Measurements from ENCODE around the gene DOCK10. TPM values are rescaled to one million over a fixed set of nuclear protein-coding genes. Genes with fewer than 3 reads are reported as not detected.

DOCK10 gene
- total RNA-seq, 1 donor from 2014 or later: 205 TPM

- intact Hi-C loops (cut with micrococcal nuclease): loop anchor here (1.0 to 2.0 kb wide), 2 partner anchors 19 to 37 kb away; no protein-coding TSS in a partner anchor
These were observed 58.3 kb downstream of the DOCK10 start for GRCh38 chr2:224983712-224984554.

- intact Hi-C loops (cut with micrococcal nuclease): loop anchor here (1.0 kb wide), 1 partner anchor 58 kb away; no protein-coding TSS in a partner anchor
These were observed 59.2 kb downstream of the DOCK10 start for GRCh38 chr2:224982910-224983711.

- intact Hi-C loops (cut with micrococcal nuclease): loop anchor here (1.0 kb wide), 1 partner anchor 59 kb away; no protein-coding TSS in a partner anchor
These were observed 60.0 kb downstream of the DOCK10 start for GRCh38 chr2:224982226-224982625.

GRCh38 chr2:224976629-224977525 lies 65.4 kb downstream of the DOCK10 start:
- intact Hi-C loops (cut with micrococcal nuclease): no loop called here

GRCh38 chr2:224975761-224976160 lies 66.5 kb downstream of the DOCK10 start:
- intact Hi-C loops (cut with micrococcal nuclease): no loop called here

- intact Hi-C loops (cut with micrococcal nuclease): no loop called here
These were observed 68.9 kb downstream of the DOCK10 start for GRCh38 chr2:224973112-224974016.

- intact Hi-C loops (cut with micrococcal nuclease): no loop called here
These were observed 71.1 kb downstream of the DOCK10 start for GRCh38 chr2:224971214-224971613.

- intact Hi-C loops (cut with micrococcal nuclease): no loop called here
These were observed 72.0 kb downstream of the DOCK10 start for GRCh38 chr2:224970311-224970710.

- intact Hi-C loops (cut with micrococcal nuclease): loop anchor here (2.0 kb wide), 1 partner anchor 17 kb away; no protein-coding TSS in a partner anchor
These were observed 72.5 kb downstream of the DOCK10 start for GRCh38 chr2:224969633-224970260.

- intact Hi-C loops (cut with micrococcal nuclease): loop anchor here (2.0 kb wide), 1 partner anchor 16 kb away; no protein-coding TSS in a partner anchor
These were observed 73.2 kb downstream of the DOCK10 start for GRCh38 chr2:224969095-224969494.

- intact Hi-C loops (cut with micrococcal nuclease): loop anchor here (2.0 kb wide), 1 partner anchor 15 kb away; no protein-coding TSS in a partner anchor
These were observed 74.2 kb downstream of the DOCK10 start for GRCh38 chr2:224968051-224968450.

GRCh38 chr2:224966613-224967012 lies 75.7 kb downstream of the DOCK10 start:
- intact Hi-C loops (cut with micrococcal nuclease): no loop called here

GRCh38 chr2:224959556-224959955 lies 82.7 kb downstream of the DOCK10 start:
- intact Hi-C loops (cut with micrococcal nuclease): loop anchor here (5.0 kb wide), 1 partner anchor 37 kb away; no protein-coding TSS in a partner anchor

GRCh38 chr2:224958873-224959272 lies 83.4 kb downstream of the DOCK10 start:
- intact Hi-C loops (cut with micrococcal nuclease): loop anchor here (5.0 kb wide), 1 partner anchor 37 kb away; no protein-coding TSS in a partner anchor

- intact Hi-C loops (cut with micrococcal nuclease): loop anchor here (5.0 kb wide), 1 partner anchor 36 kb away; no protein-coding TSS in a partner anchor
These were observed 83.8 kb downstream of the DOCK10 start for GRCh38 chr2:224958462-224958857.

- intact Hi-C loops (cut with micrococcal nuclease): loop anchor here (5.0 kb wide), 1 partner anchor 36 kb away; no protein-coding TSS in a partner anchor
These were observed 84.5 kb downstream of the DOCK10 start for GRCh38 chr2:224957540-224958461.

- intact Hi-C loops (cut with micrococcal nuclease): loop anchor here (5.0 kb wide), 1 partner anchor 34 kb away; no protein-coding TSS in a partner anchor
These were observed 85.6 kb downstream of the DOCK10 start for GRCh38 chr2:224956706-224957105.

- intact Hi-C loops (cut with micrococcal nuclease): loop anchor here (5.0 kb wide), 1 partner anchor 33 kb away; no protein-coding TSS in a partner anchor
These were observed 87.3 kb downstream of the DOCK10 start for GRCh38 chr2:224954980-224955379.
